Panc1 (cell line): ENCODE measurements around the gene CTDSP2. TPM values are rescaled to one million over a fixed set of nuclear protein-coding genes. Genes with fewer than 3 reads are reported as not detected.

ENCODE experiments used
- ATAC-seq: fragments of 200-7000 bp; cut with Tn5 transposase; 2 replicates; pipeline ENCODE4 v1.9.1; 2020; ENCODE audit warnings: mild to moderate bottlenecking, moderate library complexity
- BruUV-seq: library from RNA; stranded (reverse); fragments of 400-500 nt; replicated peaks from 2 replicates; lab custom pipeline; 2021; lab: Mats Ljungman, UMichigan
- CTCF ChIA-PET: fragments of 300-600 bp; sonication (Branson Sonifier 250); formaldehyde crosslinking; loops from one replicate; lab custom pipeline; 2022; ENCODE audit warnings: antibody characterized with exemption; lab: Charles Lee
- POLR2A ChIA-PET: fragments of 300-600 bp; sonication (Branson Sonifier 250); formaldehyde crosslinking; loops from one replicate; lab custom pipeline; 2022; ENCODE audit warnings: antibody characterized with exemption; lab: Charles Lee
- DNase-seq: peaks from one replicate; pipeline ENCODE4 v3.0.0-alpha.2; 2010; ENCODE audit warnings: low read depth, low spot score
- H3K27ac ChIP-seq: 2 replicates; pipeline ENCODE4 v1.5.1; 2011; ENCODE audit warnings: mild to moderate bottlenecking, low read length, inconsistent platforms
- H3K27me3 ChIP-seq: fragments of 200-500 bp; sonication (Bioruptor generic); 2 replicates; pipeline ENCODE4 v1.6.0; 2014; ENCODE audit warnings: low read length, inconsistent platforms; ENCODE audit not compliant: control insufficient read depth, insufficient read depth
- H3K36me3 ChIP-seq: fragments of 200-500 bp; sonication (Bioruptor generic); 2 replicates; pipeline ENCODE4 v1.5.1; 2014; ENCODE audit warnings: inconsistent platforms, mild to moderate bottlenecking, low read length, moderate library complexity; ENCODE audit not compliant: control insufficient read depth, insufficient read depth
- H3K4me1 ChIP-seq: 2 replicates; pipeline ENCODE4 v1.5.1; 2011; ENCODE audit warnings: inconsistent platforms, mild to moderate bottlenecking, low read length, moderate library complexity; ENCODE audit not compliant: control insufficient read depth, insufficient read depth
- H3K4me3 ChIP-seq, 2 experiments: 2 replicates each; pipeline ENCODE4 v1.5.1; 2011 to 2012; ENCODE audit warnings: low read depth in 2 of 2, low read length in 2 of 2, mild to moderate bottlenecking in 2 of 2, inconsistent platforms in 1 of 2, moderate library complexity in 1 of 2
- H3K9me3 ChIP-seq: fragments of 200-500 bp; sonication (Bioruptor generic); 2 replicates; pipeline ENCODE4 v1.5.1; 2014; ENCODE audit warnings: low read depth, mild to moderate bottlenecking, inconsistent platforms, low read length, moderate library complexity; ENCODE audit not compliant: control insufficient read depth, insufficient read depth
- POLR2AphosphoS5 ChIP-seq: IDR thresholded peaks from 2 replicates; pipeline ENCODE4 v1.6.1; 2012; ENCODE audit warnings: mild to moderate bottlenecking, low read depth, low read length, moderate library complexity
- SIN3A ChIP-seq: IDR thresholded peaks from 2 replicates; pipeline ENCODE4 v1.6.1; 2012; ENCODE audit warnings: low read depth, mild to moderate bottlenecking, low read length, moderate library complexity, borderline replicate concordance; ENCODE audit not compliant: insufficient read depth
- TCF7L2 ChIP-seq: IDR thresholded peaks from 2 replicates; pipeline ENCODE4 v1.6.1; 2011; ENCODE audit warnings: mild to moderate bottlenecking, low read depth, low read length, inconsistent platforms
- in situ Hi-C: cut with HindIII; loops from 2 replicates; pipeline ENCODE4 v1.10.0; 2016; ENCODE audit warnings: low sequenced_read_pairs, low pct_unique_long_range_greater_than_20kb
- intact Hi-C: fragments of 100-400 bp; cut with micrococcal nuclease; formaldehyde crosslinking; loops from one replicate; pipeline ENCODE4 v1.10.0; 2022; ENCODE audit not compliant: unreplicated experiment
- total RNA-seq: library from RNA; stranded (reverse); gene quantifications from one replicate; pipeline ENCODE4 v1.2.1, GENCODE V29; 2021; ENCODE audit not compliant: unreplicated experiment
- TF ChIP-seq, protein P1 (sequence below): fragments of 450-650 bp; IDR thresholded peaks from 2 replicates; pipeline ENCODE4 v1.5.1; 2017; ENCODE audit warnings: mild to moderate bottlenecking
- TF ChIP-seq, protein P2 (sequence below), 2 experiments: IDR thresholded peaks; 2 replicates each; pipeline ENCODE4 v1.6.1; 2011 to 2012; ENCODE audit warnings: low read depth in 2 of 2, control low read depth in 1 of 2, low read length in 1 of 2, mild to moderate bottlenecking in 1 of 2, moderate library complexity in 1 of 2; ENCODE audit not compliant: insufficient read depth in 1 of 2

Gene CTDSP2
- total RNA-seq, 1 experiment from 2014 or later: 120 TPM

DNA sequence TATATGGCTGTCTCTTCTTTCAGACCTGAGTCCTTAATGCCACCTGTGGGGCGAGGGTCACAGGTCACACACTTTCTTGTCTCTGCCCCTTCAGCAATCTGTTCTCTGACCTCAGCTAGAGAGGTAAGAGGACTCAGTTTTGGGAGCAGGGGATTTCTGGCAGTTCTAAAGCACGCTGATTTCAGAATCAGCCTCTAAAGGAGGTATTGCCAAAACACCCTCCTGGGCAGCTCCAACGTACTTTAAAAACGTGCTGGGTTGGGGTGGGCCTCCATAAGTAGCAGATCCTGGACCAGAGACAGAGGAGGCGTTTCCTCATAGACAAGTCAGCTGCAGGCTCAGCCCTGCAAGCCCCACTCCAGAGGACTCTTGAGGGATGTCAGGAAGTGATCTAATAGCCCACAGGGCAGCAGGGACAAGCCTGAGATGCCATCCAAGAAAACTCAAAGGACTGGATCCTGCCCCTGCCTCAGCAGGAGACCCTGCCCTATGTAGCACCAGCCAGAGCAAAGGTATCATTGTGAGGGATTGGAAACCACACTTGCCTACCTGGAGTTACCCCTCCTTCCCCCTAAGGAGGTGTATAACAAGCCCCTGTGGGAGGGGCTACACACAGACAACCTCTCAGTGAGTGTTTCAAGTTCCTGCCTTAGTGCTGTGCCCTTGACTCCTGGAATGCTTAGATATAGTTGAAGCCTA is 8.5 kb downstream of the CTDSP2 start:
- in situ Hi-C loops: no loop called here
- intact Hi-C loops: no loop called here
- CTCF ChIA-PET: interaction anchor here (0.5 to 0.6 kb wide), 3 partner anchors 35 to 59 kb away, joined by 3 to 8 read pairs (median 5); no protein-coding TSS in a partner anchor
- Histone ChIP-seq H3K27me3 (no peaks in the 10 kb centered on the region), H3K4me3 (peak overlapping the region in 1 of 2 experiments; percentile 4; a peak in 1 of 4 replicates), H3K9me3 (no peaks in the 10 kb centered on the region), H3K4me1 (peaks cover 93% of the 10 kb centered on the region), H3K27ac (peak overlapping the region; percentile 83), H3K36me3 (no peaks in the 10 kb centered on the region)
- TF ChIP-seq TCF7L2: no peak
- TF ChIP-seq, protein P1, sequence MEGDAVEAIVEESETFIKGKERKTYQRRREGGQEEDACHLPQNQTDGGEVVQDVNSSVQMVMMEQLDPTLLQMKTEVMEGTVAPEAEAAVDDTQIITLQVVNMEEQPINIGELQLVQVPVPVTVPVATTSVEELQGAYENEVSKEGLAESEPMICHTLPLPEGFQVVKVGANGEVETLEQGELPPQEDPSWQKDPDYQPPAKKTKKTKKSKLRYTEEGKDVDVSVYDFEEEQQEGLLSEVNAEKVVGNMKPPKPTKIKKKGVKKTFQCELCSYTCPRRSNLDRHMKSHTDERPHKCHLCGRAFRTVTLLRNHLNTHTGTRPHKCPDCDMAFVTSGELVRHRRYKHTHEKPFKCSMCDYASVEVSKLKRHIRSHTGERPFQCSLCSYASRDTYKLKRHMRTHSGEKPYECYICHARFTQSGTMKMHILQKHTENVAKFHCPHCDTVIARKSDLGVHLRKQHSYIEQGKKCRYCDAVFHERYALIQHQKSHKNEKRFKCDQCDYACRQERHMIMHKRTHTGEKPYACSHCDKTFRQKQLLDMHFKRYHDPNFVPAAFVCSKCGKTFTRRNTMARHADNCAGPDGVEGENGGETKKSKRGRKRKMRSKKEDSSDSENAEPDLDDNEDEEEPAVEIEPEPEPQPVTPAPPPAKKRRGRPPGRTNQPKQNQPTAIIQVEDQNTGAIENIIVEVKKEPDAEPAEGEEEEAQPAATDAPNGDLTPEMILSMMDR: no peak
- TF ChIP-seq SIN3A: no peak
- TF ChIP-seq, protein P2, sequence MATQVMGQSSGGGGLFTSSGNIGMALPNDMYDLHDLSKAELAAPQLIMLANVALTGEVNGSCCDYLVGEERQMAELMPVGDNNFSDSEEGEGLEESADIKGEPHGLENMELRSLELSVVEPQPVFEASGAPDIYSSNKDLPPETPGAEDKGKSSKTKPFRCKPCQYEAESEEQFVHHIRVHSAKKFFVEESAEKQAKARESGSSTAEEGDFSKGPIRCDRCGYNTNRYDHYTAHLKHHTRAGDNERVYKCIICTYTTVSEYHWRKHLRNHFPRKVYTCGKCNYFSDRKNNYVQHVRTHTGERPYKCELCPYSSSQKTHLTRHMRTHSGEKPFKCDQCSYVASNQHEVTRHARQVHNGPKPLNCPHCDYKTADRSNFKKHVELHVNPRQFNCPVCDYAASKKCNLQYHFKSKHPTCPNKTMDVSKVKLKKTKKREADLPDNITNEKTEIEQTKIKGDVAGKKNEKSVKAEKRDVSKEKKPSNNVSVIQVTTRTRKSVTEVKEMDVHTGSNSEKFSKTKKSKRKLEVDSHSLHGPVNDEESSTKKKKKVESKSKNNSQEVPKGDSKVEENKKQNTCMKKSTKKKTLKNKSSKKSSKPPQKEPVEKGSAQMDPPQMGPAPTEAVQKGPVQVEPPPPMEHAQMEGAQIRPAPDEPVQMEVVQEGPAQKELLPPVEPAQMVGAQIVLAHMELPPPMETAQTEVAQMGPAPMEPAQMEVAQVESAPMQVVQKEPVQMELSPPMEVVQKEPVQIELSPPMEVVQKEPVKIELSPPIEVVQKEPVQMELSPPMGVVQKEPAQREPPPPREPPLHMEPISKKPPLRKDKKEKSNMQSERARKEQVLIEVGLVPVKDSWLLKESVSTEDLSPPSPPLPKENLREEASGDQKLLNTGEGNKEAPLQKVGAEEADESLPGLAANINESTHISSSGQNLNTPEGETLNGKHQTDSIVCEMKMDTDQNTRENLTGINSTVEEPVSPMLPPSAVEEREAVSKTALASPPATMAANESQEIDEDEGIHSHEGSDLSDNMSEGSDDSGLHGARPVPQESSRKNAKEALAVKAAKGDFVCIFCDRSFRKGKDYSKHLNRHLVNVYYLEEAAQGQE (IDR thresholded peaks at IDR 0.05; ENCODE audit: insufficient read depth in 1 of 2, low read depth in 2 of 2, low read length in 1 of 2): no peak
- TF ChIP-seq POLR2AphosphoS5: no peak
- BruUV-seq: no TSS peak
- ATAC-seq (peak; percentile 68), DNase-seq (no peak)
- POLR2A ChIA-PET: interaction anchor here (0.8 kb wide), 1 partner anchor 66 kb away, joined by 4 read pairs; no protein-coding TSS in a partner anchor

DNA sequence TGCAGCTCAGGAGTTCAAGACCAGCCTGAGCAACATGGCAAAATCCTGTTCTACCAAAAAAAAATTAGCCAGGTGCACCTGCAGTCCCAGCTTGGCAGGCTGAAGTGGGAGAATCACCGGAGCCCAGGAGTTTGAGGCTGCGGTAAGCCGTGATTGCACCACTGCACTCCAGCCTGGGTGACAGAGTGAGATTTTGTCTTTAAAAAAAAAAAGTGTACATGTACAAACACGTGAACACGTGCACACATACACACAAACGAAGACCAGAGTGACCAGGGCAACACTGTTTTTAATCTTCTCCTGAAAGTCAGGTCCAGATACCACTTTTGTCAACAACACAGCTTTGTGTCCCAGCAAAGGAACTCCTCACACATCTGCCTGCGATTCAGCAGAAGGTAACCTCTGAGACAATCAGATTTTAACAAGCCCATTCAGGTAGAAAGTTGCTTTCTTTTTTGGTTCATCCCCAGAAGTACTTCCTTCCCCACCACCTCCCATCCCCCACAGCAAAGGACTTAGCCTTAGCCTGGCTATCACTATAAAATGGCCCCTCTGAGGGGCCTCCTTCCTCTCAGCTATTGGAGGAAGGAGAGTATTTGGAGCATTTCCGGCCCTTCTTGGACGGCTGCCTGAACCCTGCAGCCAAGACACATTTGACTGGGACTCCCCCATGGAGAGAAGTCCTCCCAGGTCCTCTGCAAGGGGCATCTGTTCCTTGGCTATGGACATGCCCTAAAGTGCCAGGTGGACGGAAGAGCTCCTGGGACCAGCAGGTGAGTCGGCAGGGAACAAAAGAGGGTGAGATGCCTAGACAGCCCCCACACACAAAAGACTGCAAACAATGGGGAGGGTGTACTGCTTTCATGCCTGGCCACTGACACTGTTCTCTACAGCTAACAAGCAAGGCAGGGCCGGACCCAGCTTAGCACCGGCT is 9.8 kb downstream of the CTDSP2 start:
- peaks cover 91% of the 10 kb centered on the region for H3K4me1 ChIP-seq
- CTCF ChIA-PET: interaction anchor here (0.5 to 0.6 kb wide), 3 partner anchors 55 to 84 kb away, joined by 3 to 4 read pairs (median 3); no protein-coding TSS in a partner anchor
- no peaks in the 10 kb centered on the region for H3K9me3 ChIP-seq
- H3K36me3 ChIP-seq: no peaks in the 10 kb centered on the region
- POLR2A ChIA-PET: no interaction called here
- peak overlapping the region; percentile 83 for H3K27ac ChIP-seq
- DNase-seq: no peak
- TF ChIP-seq TCF7L2 (peak; percentile 53; the same call in 1 of the 2 replicates), SIN3A (no peak), POLR2AphosphoS5 (peak; percentile 24; the same call in 1 of the 2 replicates)
- no peaks in the 10 kb centered on the region for H3K27me3 ChIP-seq
- BruUV-seq: no TSS peak
- peak; percentile 64 for ATAC-seq
- H3K4me3 ChIP-seq: peak overlapping the region in 1 of 2 experiments; percentile 34; a peak in 2 of 4 replicates
- intact Hi-C loops (no loop called here), in situ Hi-C loops (no loop called here)
